Dedifferentiated amniotic fluid mesenchymal stem cell (primary cell): Measurements from ENCODE around the gene RER1.

Experiments used
- DNase-seq: peaks from one replicate; pipeline ENCODE4 v3.0.0-alpha.2; 2016; ENCODE audit errors: extremely low spot score

The RER1 gene

DNA sequence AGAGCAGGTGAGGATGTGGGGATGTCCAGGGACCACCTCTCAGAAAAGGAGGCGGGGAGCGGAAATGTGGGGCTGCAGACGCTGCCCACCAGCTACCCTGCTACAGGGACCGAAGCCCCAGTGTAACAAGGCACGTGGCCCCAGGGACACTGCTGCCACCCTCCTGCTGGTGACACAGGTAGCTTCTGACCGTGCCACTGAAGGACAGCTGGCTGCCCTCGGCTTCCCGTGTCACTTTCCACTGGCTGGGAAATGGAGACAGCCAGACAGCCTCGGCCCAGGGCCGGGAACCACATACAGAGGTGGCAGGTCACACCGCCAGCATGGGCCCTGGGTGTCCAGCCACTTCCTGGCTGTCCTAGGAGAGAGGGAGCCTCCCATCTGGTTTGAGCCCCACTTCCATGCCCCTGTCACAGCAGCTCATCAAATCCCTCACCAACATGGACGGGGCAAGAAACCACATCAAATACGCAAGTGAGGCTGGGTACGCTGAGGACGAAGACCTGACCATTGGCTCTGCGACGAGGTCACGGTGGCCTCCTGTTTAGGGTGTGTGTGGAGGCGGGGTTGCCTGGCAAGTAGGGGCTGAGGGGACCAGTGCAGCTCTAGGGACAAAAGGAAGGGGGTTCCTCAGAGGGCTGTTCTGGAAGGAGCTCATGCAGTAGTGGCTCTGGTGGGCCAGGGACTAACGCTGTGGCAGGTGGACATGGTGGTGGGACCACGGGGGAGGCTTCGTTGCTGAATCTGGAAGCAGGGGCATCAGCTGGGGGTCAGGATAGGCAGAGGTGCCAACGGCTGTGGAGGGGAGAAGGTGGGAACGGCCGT, 15.7 kb downstream of the RER1 start:
- no peak for DNase-seq

DNA sequence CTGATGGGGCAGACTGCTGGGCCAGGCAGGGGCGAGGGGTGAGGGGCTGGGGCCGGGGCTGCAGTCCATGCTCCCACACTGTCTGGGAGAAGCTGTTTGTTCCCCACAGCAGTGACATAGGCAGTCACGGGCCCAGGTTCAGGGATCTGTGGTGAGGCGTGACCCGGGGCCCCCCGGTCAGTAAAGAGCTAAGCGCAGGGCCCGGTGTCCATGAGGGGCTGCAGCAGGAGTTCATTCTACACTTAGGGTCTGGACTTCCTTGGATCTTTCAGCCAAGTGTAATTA, 16.3 kb downstream of the RER1 start:
- no peak for DNase-seq

DNA sequence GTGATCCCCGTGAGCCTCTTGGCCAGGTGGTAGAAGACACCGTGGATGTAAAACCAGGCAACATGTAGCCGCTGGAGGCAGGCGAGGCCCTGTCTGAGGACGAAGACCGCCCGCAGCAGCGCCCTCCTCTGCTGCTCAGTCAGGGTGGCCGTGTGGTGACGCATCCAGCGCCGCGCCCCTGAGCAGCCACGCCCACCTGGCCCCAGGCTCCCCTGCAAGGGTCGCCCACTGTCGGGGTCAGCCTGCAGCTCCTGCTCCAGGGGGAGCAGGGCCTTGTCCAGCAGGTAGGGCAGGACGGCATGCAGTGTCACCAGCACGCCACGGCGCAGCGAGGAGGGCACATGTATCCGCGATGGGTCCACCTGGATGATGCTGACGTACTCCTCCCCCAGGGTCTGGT, 16.8 kb downstream of the RER1 start:
- no peak for DNase-seq

GRCh38 chr1:2408859-2409276, 17.2 kb downstream of the RER1 start:
- DNase-seq = no peak

- DNase-seq = no peak
Observed at GRCh38 chr1:2409745-2410144, 18.1 kb downstream of the RER1 start.

DNA sequence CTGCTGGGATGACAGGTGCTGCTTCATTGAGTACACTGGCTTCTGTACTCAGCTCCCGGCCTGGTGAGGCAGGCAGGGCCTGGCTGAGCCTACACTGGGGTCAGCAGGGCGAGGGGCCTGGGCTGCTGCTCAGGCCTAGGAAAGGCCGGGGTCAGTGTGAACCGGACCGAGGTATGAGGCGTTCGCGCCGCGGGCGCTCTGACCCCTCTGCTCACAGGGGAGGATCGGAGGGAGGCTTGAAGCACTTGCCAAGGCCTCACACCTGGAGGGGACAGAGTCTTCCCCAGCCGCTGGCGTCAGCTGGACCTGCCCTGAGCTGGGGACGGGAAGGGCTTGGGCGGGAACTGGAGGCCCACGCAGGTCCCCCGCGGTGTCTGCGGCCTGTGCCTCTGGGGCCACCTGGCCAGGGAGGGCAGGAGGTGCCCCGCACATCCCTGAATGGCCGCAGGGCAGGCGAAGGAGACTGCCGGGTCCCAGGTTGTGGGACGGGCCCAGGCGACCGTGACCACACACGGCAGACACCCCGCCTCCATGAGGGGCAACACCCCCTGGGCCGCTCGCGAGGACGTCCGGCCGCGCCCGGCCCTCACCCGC, 20.3 kb downstream of the RER1 start:
- DNase-seq = no peak

DNA sequence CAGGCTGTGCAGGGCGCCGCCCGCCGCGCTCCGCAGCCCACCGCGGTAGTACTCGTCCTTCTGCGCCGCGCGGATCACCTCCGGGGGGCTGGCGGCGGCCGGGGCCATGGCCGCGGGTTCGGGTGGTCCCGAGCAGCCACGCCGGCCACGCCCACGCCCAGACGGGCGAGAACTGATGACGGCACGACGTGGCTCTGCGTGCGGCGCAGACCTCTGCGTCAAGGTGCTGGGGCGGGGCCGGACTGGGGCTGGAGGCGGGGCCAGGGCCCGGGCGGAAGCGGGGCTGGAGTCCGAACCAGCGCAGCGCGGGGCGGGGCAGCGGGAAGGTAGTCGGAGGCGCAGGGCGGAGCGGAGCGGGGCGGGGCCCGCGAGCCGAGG, 20.7 kb downstream of the RER1 start, which contains the start of gene PEX10:
PEX10 (minus strand) TSS at position 170 of the 378 bp plus-strand sequence; CDS start at position 108, 62 bp downstream.
- peak; percentile 94 for DNase-seq

DNA sequence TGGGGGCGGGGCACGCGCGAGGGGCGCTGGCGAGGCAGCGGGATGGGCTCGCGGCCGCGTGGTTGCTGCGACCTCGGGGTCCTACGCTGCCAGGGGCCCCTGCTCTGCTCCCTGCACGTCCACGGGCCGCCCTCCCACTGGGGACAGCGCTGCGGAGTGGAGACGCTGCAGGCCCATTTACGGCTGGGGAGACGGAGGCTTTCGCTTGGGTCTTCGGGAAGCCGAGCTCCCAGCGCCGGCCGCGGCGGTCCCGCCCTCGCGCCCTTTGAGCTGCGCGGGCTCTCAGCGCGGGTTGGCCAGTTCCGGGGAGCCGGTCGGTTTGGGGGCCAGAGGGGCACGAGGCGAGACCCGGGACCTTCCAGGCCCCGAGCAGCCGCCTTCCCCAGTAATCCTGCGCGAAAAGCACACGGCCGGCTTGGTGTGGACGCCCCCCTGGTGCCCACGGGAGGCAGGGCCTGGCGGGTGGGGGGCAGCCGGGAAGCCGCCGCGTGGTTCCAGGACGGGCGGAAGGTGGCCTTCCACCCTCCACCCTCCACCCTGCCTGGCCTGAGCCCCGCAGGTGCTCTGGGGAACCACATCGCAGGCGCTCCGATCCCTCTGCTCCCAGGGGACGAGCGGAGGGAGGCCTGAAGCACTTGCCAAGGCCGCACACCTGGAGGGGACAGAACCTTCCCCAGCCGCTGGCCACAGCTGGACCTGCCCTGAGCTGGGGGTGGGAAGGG, 21.3 kb downstream of the RER1 start:
- peak; percentile 15 for DNase-seq

DNA sequence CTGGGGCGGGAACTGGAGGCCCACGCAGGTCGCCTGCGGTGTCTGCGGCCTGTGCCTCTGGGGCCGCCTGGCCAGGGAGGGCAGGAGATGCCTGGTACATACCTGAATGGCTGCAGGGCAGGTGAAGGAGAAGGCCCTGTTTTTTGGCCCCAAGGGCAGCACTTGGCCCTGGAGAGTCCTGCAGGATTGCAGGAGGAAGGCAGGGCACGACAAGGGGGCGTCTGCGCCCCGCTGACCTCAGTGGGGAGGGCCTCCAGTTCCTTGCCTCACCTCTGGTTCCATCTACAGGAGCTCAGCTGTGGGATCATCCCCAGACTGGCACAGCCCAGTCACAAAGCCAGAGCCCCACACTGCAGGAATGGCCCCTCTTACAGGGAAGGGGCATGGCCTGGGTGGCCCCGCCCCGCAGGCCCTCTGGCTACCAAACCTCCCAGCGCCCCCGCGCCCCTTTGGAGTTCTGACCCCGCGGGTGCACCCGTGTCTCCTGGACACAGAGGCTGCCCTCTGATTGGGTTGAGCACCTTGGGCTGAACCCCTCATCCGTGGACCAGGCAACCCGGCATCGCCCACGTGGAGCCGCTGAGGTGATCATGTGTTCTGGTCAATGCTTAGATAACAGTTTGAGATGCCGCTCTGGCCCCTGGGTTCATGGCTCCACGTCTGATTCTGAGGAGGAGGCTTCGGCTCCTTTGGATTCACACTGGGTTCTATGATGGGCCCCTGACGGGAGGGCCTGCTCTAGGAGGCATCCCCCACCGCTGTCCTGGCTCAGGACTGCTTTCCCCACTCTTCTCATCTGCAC, 22.1 kb downstream of the RER1 start:
- DNase-seq = no peak

GRCh38 chr1:2414297-2414958, 22.8 kb downstream of the RER1 start:
- peak; percentile 24 for DNase-seq

DNA sequence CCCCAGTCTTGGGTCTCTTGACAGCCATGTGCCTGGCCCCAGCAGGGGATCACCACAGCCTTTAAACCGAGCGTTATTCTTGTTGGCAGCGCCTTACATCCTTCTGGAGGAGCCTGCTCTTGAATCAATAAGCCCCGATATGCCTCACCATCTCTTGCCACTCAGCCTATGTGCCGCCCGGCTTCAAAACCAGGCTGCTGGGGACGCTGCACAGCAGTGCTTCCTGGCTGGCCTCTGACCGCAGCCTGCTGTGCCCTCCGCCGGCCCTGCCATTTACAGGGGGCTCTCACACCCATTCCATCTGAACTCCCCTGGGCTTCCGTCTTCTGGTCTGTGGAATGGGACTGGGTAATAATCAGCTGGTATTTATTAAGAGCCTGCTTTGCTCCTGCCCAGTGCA, 23.7 kb downstream of the RER1 start:
- no peak for DNase-seq

DNA sequence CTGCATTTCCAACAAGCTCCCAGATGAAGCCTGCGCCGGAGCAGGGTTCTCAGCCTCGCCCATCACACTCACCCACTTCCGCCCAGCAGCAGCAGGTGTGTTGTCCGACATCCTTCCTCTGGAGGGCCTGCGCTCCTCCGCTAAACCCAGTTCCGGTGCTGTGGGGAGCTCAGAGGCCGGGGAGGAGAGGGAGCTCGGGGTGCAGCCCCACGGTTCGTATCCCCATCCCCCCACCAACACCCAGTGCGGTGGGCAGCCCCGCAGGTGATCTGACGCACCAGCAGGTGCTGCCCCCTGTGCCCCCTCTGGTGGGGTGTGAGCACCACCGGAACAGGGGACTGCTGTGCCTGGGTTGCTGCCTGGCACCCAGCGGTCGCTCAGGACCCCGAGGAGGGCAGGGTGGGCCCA, 24.2 kb downstream of the RER1 start:
- DNase-seq = no peak

DNA sequence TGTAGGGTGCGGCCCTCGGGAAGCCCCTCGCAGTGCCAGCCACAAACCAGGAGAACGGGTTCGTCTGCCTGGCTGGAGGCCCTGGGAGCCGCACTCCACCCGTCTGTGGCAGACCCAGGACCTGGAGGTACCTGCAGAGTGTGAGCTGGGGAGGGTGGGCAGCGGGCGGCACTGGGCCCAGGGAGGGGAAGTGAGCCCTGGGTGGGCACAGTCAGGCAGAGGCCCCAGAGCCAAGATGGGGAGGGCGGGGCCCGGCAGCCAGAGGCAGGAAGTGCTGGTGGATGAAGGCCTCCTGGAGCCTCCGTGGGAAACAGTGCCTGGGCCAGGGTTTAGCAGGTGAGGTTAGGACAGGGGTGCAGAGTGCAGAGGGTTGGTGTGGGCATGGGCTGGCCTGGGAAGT, 24.8 kb downstream of the RER1 start:
- no peak for DNase-seq

- no peak for DNase-seq
Observed at GRCh38 chr1:2417083-2417832, 25.6 kb downstream of the RER1 start.

GRCh38 chr1:2417833-2418225, 26.2 kb downstream of the RER1 start:
- DNase-seq = no peak

- no peak for DNase-seq
Observed at GRCh38 chr1:2418791-2419320, 27.2 kb downstream of the RER1 start.

- DNase-seq = no peak
Observed at GRCh38 chr1:2419416-2419815, 27.8 kb downstream of the RER1 start.

DNA sequence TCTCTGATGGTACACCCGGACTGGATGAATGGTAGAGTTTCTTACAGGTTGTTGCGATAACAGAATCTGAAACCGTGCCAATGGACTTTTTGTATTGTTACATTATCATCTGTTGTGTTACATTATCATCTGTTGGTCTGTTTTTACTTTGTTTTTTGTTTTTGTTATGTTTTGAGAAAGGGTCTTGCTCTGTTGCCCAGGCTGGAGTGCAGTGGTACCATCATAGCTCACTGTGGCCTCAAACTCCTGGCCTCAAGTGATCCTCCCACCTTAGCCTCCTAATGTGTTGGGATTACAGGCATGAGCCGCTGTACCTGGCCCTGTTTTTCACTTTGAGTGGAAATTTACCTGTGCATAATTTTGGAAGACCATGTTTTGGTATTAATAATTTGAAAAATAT, 30.9 kb downstream of the RER1 start:
- DNase-seq = no peak

GRCh38 chr1:2425892-2426291, 34.3 kb downstream of the RER1 start:
- no peak for DNase-seq

- DNase-seq = no peak
Observed at GRCh38 chr1:2426540-2426939, 34.9 kb downstream of the RER1 start.

GRCh38 chr1:2427051-2427450, 35.4 kb downstream of the RER1 start:
- no peak for DNase-seq
